Peyer's patch (tissue), 4 donors: ENCODE data around the gene GIMAP2.
"Not testable (repeated sequence)": the region's sequence is repeated elsewhere in the genome, so short reads cannot be mapped to it uniquely, and the experiment has no call there.

Source experiments
- POLR2A ChIP-seq, 2 donors: fragments of 450-650 bp; IDR thresholded peaks; one replicate each; pipeline ENCODE4 v1.5.1; 2017; ENCODE audit warnings: antibody characterized with exemption in 2 of 2, mild to moderate bottlenecking in 2 of 2, moderate library complexity in 2 of 2
- TF ChIP-seq, protein P1 (sequence below), 6 experiments: fragments of 450-650 bp in 4 of 6; fragments of 200-600 bp in 2 of 6; sonication (generic) in 1 of 6; IDR thresholded peaks; one replicate each; pipeline ENCODE4 v1.5.1; 2017 to 2019; ENCODE audit warnings: antibody characterized with exemption in 6 of 6, mild to moderate bottlenecking in 3 of 6, moderate library complexity in 1 of 6

DNA sequence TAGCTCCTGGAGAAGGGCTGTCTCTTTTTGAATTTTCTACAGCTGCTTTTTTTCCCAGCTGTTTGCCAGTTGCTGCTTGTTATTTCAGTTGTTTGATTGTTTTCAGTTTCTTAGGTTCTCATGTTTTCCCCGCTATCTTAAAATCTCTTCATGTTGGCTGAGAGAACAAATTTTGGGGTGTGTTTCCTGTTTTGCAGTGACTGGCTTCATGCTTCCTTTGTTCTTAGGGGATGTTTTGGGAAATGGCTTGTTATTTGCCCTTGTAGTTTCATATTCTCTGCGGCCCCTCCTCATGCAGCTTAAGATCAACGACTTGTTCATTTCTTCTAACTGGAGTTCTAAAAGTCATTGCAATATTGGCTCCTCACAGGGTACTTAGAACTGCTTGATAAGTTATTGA lies 8.7 kb upstream of the GIMAP2 start:
- TF ChIP-seq, protein P1, sequence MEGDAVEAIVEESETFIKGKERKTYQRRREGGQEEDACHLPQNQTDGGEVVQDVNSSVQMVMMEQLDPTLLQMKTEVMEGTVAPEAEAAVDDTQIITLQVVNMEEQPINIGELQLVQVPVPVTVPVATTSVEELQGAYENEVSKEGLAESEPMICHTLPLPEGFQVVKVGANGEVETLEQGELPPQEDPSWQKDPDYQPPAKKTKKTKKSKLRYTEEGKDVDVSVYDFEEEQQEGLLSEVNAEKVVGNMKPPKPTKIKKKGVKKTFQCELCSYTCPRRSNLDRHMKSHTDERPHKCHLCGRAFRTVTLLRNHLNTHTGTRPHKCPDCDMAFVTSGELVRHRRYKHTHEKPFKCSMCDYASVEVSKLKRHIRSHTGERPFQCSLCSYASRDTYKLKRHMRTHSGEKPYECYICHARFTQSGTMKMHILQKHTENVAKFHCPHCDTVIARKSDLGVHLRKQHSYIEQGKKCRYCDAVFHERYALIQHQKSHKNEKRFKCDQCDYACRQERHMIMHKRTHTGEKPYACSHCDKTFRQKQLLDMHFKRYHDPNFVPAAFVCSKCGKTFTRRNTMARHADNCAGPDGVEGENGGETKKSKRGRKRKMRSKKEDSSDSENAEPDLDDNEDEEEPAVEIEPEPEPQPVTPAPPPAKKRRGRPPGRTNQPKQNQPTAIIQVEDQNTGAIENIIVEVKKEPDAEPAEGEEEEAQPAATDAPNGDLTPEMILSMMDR (IDR thresholded peaks at IDR 0.05) = not testable (repeated sequence)
- TF ChIP-seq POLR2A (IDR thresholded peaks at IDR 0.05) = not testable (repeated sequence)
